Measurements from ENCODE around the gene N4BP3.

The N4BP3 gene

DNA sequence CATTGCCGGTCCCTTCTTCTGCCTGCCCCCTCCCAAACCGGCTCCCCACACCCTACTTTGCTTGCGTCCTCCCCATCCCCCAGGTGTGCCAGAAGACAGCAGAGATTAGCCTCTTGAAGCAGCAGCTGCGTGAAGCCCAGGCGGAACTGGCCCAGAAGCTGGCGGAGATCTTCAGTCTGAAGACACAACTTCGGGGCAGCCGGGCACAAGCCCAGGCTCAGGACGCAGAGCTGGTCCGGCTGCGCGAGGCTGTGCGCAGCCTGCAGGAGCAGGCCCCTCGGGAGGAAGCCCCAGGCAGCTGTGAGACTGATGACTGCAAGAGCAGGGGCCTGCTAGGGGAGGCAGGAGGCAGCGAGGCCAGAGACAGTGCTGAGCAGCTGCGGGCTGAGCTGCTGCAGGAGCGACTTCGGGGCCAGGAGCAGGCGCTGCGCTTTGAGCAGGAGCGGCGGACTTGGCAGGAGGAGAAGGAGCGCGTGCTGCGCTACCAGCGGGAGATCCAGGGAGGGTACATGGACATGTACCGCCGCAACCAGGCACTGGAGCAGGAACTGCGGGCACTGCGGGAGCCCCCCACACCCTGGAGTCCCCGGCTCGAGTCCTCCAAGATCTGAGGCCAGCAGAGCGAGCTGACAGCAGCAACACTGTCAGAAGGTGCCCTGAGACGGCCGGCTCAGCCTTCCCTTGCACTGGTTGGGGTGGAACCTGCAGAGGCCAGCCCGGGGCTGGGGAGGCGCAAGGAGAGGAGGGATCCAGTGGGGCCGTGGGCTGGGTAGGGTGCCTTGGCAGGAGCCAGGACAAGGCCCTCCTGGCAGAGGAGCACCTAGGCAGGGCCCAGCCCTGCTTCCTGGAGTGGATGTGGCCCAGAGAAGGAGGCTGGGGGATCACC, 8.3 kb downstream of the N4BP3 start:
- peak overlapping the region; percentile 68 for H3K27ac ChIP-seq (ENCODE audit: low read length)
- peak overlapping the region; percentile 89 for H2AFZ ChIP-seq (ENCODE audit: low read length)
- no peaks in the 10 kb centered on the region for H3K9me2 ChIP-seq (replicated peaks; ENCODE audit: insufficient read depth, low read length)
- DNase-seq: peak; percentile 48
- peak overlapping the region; percentile 95 for H3K4me2 ChIP-seq (ENCODE audit: low read depth, low read length)
- H3K36me3 ChIP-seq (replicated peaks; ENCODE audit: insufficient read depth, low read length): no peaks in the 10 kb centered on the region
- 0 out of 2 replicates have a peak, but pooled peaks cover 4% of the 10 kb centered on the region for H3F3A ChIP-seq (ENCODE audit: insufficient read depth, low read length)
- H3K9ac ChIP-seq (ENCODE audit: low read length): peak overlapping the region; percentile 54; the same call in 1 of the 2 replicates
- H3K9me3 ChIP-seq (replicated peaks; ENCODE audit: insufficient read depth, low read length): no peaks in the 10 kb centered on the region
- peaks cover 9% of the 10 kb centered on the region for H3K79me2 ChIP-seq (ENCODE audit: low read length)
- H4K20me1 ChIP-seq (ENCODE audit: insufficient read depth, low read length): no peaks in the 10 kb centered on the region
- H3K4me3 ChIP-seq (ENCODE audit: low read length): peak overlapping the region; percentile 59
- TF ChIP-seq EZH2phosphoT487 (IDR thresholded peaks at IDR 0.05; ENCODE audit: low read length) (no peak), CTCF (IDR thresholded peaks at IDR 0.05; ENCODE audit: low read length) (no peak), EZH2 (optimal IDR thresholded peaks at IDR 0.05; ENCODE audit: low read depth, low read length) (no peak)
- no peaks in the 10 kb centered on the region for H3K27me3 ChIP-seq (replicated peaks; ENCODE audit: insufficient read depth, low read length)
- H3K4me1 ChIP-seq (ENCODE audit: low read length): peaks cover 14% of the 10 kb centered on the region

GRCh38 chr5:178122346-178122745, 9.0 kb downstream of the N4BP3 start:
- peak overlapping the region; percentile 95; the same call in 1 of the 2 replicates for H3K4me2 ChIP-seq (ENCODE audit: low read depth, low read length)
- H3K9ac ChIP-seq (ENCODE audit: low read length): no peak overlapping the region; the same call in 1 of the 2 replicates
- no peaks in the 10 kb centered on the region for H3K27me3 ChIP-seq (replicated peaks; ENCODE audit: insufficient read depth, low read length)
- TF ChIP-seq EZH2 (optimal IDR thresholded peaks at IDR 0.05; ENCODE audit: low read depth, low read length) (no peak), CTCF (IDR thresholded peaks at IDR 0.05; ENCODE audit: low read length) (no peak), EZH2phosphoT487 (IDR thresholded peaks at IDR 0.05; ENCODE audit: low read length) (no peak)
- H3K36me3 ChIP-seq (replicated peaks; ENCODE audit: insufficient read depth, low read length): no peaks in the 10 kb centered on the region
- no peaks in the 10 kb centered on the region for H4K20me1 ChIP-seq (ENCODE audit: insufficient read depth, low read length)
- H3K4me3 ChIP-seq (ENCODE audit: low read length): no peak overlapping the region
- H3F3A ChIP-seq (ENCODE audit: insufficient read depth, low read length): 0 out of 2 replicates have a peak, but pooled peaks cover 4% of the 10 kb centered on the region
- H3K9me2 ChIP-seq (replicated peaks; ENCODE audit: insufficient read depth, low read length): no peaks in the 10 kb centered on the region
- H3K4me1 ChIP-seq (ENCODE audit: low read length): peaks cover 14% of the 10 kb centered on the region
- DNase-seq: no peak
- H3K9me3 ChIP-seq (replicated peaks; ENCODE audit: insufficient read depth, low read length): no peaks in the 10 kb centered on the region
- no peak overlapping the region for H2AFZ ChIP-seq (ENCODE audit: low read length)
- peaks cover 9% of the 10 kb centered on the region for H3K79me2 ChIP-seq (ENCODE audit: low read length)
- no peak overlapping the region for H3K27ac ChIP-seq (ENCODE audit: low read length)

DNA sequence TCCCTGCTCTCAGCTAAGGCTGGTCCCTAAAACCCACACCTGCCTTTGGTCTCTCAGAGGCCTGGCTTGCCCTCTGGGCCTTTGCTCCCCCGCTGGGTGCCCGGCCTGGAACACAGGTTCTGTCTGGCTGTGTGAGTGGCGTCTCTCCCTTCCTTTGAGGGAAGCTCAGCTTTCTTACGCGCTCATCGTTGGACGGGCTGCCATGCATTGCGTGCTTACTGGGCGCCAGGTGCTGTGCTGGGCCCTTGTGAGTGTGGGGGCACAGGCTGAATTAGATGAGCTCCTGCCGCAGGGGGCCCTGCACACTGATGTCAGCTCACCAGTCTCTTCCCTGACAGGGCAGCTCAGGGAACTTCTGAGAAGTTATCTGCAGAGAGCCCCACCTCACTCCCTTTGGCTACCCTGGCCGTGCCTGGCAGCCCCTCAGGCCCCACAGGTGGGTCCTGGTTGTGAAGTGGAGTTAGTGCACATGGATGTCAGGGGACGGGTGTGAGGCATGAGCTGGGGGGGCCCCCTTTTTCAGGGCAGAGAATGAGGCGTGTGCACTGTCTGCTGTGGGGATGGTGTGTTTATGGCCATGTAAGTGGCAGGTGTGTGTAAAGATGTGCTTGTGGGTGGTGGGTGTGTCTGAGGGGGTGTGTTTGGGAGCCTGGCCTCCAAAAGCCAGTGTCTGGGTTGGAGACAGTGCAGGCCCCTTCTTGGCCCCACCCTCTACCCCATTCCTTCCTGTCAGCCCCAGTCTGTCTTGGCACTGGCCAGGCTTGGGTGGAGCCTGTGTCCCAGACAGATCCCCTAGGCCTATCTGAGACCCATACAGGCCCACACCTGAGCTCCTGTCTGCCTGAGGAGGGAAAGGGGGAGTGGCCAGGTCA, 10.0 kb downstream of the N4BP3 start:
- Histone ChIP-seq H3K9me3 (replicated peaks; ENCODE audit: insufficient read depth, low read length) (no peaks in the 10 kb centered on the region), H4K20me1 (ENCODE audit: insufficient read depth, low read length) (no peaks in the 10 kb centered on the region), H3K27ac (ENCODE audit: low read length) (no peak overlapping the region), H3F3A (ENCODE audit: insufficient read depth, low read length) (0 out of 2 replicates have a peak, but pooled peaks cover 4% of the 10 kb centered on the region), H3K9me2 (replicated peaks; ENCODE audit: insufficient read depth, low read length) (no peaks in the 10 kb centered on the region), H3K4me1 (ENCODE audit: low read length) (peaks cover 14% of the 10 kb centered on the region), H3K36me3 (replicated peaks; ENCODE audit: insufficient read depth, low read length) (no peaks in the 10 kb centered on the region), H3K4me3 (ENCODE audit: low read length) (no peak overlapping the region), H2AFZ (ENCODE audit: low read length) (no peak overlapping the region), H3K79me2 (ENCODE audit: low read length) (peaks cover 9% of the 10 kb centered on the region), H3K27me3 (replicated peaks; ENCODE audit: insufficient read depth, low read length) (no peaks in the 10 kb centered on the region), H3K9ac (ENCODE audit: low read length) (no peak overlapping the region), H3K4me2 (ENCODE audit: low read depth, low read length) (no peak overlapping the region)
- TF ChIP-seq EZH2 (optimal IDR thresholded peaks at IDR 0.05; ENCODE audit: low read depth, low read length) (no peak), CTCF (IDR thresholded peaks at IDR 0.05; ENCODE audit: low read length) (no peak), EZH2phosphoT487 (IDR thresholded peaks at IDR 0.05; ENCODE audit: low read length) (no peak)
- DNase-seq: no peak
